Activated T-cell treated with anti-CD3 and anti-CD28 coated beads for 48 hours (primary cell): Measurements from ENCODE around the gene CEL.
"Not testable (repeated sequence)": the region's sequence is repeated elsewhere in the genome, so short reads cannot be mapped to it uniquely, and the experiment has no call there.

ENCODE experiments used
- DNase-seq: peaks from one replicate; pipeline ENCODE4 v3.0.0-alpha.2; 2020; ENCODE audit warnings: low read depth

CEL gene

GRCh38 chr9:133061764-133062145 lies at the start of gene CEL:
Gene CEL (plus strand): TSS chr9:133061981. CDS start chr9:133062003, 22 bp downstream.
- DNase-seq, result not testable (repeated sequence)

- DNase-seq, result no peak
Measured at GRCh38 chr9:133014696-133015095, 47.1 kb upstream of the CEL start.

GRCh38 chr9:133023117-133023890 lies 38.5 kb upstream of the CEL start:
- peak; percentile 54 for DNase-seq

GRCh38 chr9:133026426-133026825 lies 35.4 kb upstream of the CEL start:
- DNase-seq, result no peak

- DNase-seq, result no peak
Measured at GRCh38 chr9:133027134-133027533, 34.6 kb upstream of the CEL start.

GRCh38 chr9:133028221-133028620 lies 33.6 kb upstream of the CEL start:
- DNase-seq, result no peak

- DNase-seq, result no peak
Measured at GRCh38 chr9:133029994-133030316, 31.8 kb upstream of the CEL start.

GRCh38 chr9:133030317-133031129 lies 31.3 kb upstream of the CEL start, which contains the start of gene GTF3C5:
Gene GTF3C5 (plus strand): TSS chr9:133030997. CDS start chr9:133031012, 15 bp downstream.
- DNase-seq, result peak; percentile 85

GRCh38 chr9:133031130-133031422 lies 30.7 kb upstream of the CEL start:
- no peak for DNase-seq

- peak; percentile 20 for DNase-seq
Measured at GRCh38 chr9:133031496-133031911, 30.3 kb upstream of the CEL start.

GRCh38 chr9:133032171-133032570 lies 29.6 kb upstream of the CEL start:
- DNase-seq, result no peak

- no peak for DNase-seq
Measured at GRCh38 chr9:133035669-133036068, 26.1 kb upstream of the CEL start.

GRCh38 chr9:133037775-133038515 lies 23.8 kb upstream of the CEL start:
- DNase-seq, result no peak

GRCh38 chr9:133040892-133041479 lies 20.8 kb upstream of the CEL start:
- DNase-seq, result peak; percentile 42

- no peak for DNase-seq
Measured at GRCh38 chr9:133041958-133042357, 19.8 kb upstream of the CEL start.

- DNase-seq, result no peak
Measured at GRCh38 chr9:133042676-133043075, 19.1 kb upstream of the CEL start.

GRCh38 chr9:133043449-133044035 lies 18.2 kb upstream of the CEL start:
- DNase-seq, result no peak

GRCh38 chr9:133044125-133044524 lies 17.7 kb upstream of the CEL start:
- DNase-seq, result no peak

GRCh38 chr9:133044661-133045060 lies 17.1 kb upstream of the CEL start:
- DNase-seq, result no peak

GRCh38 chr9:133045132-133045531 lies 16.6 kb upstream of the CEL start:
- DNase-seq, result no peak

GRCh38 chr9:133046196-133046899 lies 15.4 kb upstream of the CEL start:
- DNase-seq, result no peak
